NCI-H187 treated with DMSO at 0.1 percent for 48 hours (cell line): Measurements from ENCODE around the gene NBEA.

Experiments used
- DNase-seq: peaks from one replicate; lab custom pipeline; 2025; lab: John Stamatoyannopoulos, UW

The NBEA gene

DNA sequence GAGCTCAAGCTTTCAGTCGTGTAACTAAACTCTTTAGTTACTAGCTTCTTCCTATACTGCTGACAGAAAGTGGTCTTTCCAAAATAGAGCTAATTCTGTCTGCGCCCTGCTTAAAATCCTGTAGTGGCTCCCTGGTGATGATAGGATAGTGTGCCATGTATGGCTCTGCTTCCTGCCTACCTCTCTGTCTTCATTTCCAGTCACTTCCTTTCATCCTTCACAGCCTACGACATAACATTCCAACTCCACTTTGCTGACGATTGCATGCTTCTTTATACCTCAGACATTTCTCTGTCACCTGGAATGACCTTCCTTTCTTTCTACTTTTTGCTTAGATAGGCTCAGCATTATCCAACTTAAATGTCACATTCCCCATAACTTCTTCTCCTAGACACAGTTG, 343.6 kb downstream of the NBEA start:
- no peak for DNase-seq

DNA sequence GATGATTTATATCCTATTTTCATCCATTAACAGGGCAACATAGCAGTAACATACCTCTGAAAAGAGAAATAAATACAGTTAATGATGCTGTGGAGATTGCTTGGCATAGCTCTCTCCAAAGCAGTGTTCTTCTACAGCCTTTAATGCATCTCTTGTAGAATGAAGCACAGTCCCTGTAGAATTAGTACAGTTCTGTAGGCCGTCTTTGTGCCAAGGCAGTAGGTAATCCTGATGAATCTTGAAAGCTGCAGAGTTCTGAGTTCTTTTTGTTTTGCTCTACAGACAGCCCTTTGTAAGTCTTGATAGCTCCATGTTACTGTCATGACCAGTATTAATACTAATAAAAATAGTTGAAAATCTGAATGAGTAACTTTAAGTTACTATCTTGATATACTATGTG, 350.3 kb downstream of the NBEA start:
- no peak for DNase-seq

DNA sequence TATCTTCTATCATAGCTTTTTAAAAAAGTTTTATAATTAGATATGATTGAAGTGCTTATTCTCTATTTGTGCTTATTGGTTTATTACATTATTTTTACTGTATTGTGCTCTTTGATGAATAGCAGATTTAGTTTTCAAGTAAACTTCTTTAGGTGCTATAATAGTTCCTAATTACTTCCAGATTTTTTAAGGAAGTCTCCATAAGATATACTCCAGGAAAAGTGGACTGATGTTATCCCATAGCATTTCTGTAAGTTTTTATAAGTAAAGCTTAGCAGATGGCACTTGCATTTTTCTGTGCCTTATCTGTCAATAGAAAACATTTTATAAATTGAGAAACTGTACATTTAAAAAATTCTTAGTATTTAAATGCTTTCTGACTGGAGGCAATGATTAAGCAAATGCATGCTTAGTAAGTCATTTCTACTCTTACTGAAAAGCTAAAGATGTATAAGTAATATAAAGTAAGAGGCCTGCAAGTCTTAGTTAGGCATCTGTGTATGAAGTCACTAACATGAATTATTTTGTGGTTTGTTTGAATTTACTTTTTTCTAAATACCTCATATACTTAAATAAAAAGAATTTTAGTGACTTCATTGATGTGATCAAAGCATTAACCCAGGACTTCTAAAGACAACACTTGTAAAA, 351.6 kb downstream of the NBEA start:
- no peak for DNase-seq

DNA sequence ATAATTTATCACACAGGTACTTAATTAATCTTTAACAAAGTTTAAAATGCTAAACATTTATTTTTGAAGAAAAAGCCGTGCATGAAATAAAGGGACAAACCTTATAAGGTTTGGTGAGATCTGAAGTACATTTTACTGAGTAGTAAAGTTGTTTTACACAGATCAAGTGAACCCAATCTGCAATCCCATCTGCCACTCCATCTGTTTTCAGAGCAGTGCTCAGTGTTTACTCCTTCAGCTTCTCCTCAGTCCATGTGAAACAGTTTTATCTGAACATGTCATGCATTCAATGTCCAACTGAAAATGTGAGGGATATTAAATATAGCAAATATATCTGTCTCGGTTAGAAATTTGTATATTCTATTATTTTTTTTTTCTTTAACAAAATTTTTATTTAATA, 367.6 kb downstream of the NBEA start:
- no peak for DNase-seq

DNA sequence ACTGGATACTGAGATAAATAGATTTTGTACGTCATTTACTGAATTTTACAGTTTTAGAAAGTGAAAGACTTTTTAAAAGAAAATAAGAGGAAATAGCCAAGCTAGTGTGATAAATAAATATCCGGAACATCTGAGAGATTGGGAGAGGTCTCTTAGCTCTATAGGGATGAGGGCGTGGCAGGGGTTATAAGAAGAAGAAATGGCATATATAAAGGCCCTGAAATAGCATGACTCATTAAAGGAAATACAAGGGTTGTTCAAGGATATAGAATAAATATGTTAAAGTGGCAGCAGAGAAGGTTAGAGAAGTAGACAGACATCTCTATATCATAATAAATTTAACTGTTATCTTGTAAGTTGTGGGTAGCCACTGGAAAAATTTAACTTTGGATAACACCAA, 390.1 kb downstream of the NBEA start:
- DNase-seq = no peak

DNA sequence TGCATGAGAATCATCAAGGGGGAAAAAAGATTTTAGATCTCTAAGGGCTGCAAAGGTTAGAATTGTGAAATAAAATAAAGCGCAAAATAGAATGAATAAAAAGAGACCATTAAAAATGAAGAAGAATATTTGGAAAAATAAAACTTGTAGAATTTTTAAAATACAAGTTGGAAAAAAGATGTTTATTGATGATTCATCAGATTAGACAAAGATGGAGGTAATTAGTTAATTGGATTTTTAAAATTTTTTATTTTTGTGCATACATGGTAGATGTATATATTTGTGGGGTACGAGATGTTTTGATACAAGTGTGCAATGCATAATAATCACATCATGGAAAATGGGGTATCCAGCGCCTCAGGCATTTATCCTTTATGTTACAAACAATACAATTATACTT, 391.1 kb downstream of the NBEA start:
- DNase-seq = no peak

DNA sequence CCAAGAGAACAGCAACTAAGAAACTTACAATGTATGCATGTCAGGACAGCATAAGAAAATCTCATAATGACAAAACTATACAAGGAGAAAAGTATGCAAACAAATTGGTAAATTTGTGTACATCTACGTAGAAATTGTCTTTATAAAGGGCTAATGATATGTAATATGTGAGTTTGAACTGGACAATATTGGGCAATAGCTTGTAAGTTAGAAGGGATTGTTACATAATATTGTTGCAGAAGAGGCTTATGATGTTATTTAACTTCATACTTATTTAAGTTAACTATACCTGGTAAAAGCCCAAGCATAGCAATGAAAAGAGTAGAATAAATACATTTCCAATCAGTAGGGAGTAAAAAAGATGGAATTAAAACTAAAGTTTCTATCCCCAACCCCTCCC, 400.4 kb downstream of the NBEA start:
- no peak for DNase-seq

DNA sequence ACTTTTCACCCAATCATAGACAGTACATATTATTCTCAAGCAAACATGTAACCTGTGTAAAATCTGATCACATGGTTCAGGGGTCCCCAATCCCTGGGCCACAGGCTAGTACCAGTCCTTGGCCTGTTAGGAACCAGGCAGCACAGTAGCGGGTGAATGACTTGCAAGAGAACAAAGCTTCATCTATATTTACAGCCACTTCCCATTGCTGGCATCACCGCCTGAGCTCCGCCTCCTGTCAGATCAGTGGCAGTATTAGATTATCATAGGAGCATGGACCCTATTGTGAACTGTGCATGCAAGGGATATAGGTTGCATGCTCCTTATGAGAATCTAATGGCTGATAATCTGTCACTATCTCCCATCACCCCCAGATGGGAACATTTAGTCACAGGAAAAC, 401.3 kb downstream of the NBEA start:
- no peak for DNase-seq

DNA sequence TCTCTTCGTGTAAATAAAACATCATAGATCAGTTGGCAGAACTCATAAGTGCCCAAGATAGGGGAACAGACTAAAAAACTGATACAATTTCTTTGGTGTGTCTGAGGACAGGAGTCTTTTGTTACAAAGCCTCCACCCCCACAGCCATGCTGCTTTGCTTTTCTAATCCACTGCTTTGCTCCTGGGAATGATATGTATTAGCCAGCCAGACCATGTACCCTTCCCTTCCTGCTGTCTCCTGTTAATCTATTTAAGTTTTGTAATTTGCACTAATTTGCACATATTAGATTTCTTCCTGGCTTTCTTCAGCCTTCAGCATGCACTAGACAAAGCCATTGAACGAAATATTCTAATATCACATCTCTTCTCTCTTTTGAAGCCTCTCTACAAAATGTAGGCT, 403.9 kb downstream of the NBEA start:
- DNase-seq = no peak

DNA sequence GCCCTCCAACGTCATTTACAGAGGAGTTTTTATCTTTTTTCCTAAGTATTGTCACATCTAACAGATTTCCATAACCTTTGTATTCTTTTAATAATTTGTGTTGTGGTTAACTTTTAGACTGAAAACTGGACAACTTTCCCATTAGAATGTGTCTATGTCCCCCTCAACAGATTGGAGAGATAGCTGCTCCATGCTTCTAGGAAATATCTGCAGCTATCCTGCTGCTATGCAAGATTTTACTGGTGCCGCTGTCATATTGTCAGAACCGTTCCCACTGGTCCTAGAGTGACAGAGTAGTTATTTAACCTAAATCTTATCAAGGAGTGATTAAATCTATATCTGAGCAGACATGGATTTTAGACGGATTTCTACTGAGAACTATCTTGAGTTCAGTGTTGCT, 404.4 kb downstream of the NBEA start:
- DNase-seq = no peak

DNA sequence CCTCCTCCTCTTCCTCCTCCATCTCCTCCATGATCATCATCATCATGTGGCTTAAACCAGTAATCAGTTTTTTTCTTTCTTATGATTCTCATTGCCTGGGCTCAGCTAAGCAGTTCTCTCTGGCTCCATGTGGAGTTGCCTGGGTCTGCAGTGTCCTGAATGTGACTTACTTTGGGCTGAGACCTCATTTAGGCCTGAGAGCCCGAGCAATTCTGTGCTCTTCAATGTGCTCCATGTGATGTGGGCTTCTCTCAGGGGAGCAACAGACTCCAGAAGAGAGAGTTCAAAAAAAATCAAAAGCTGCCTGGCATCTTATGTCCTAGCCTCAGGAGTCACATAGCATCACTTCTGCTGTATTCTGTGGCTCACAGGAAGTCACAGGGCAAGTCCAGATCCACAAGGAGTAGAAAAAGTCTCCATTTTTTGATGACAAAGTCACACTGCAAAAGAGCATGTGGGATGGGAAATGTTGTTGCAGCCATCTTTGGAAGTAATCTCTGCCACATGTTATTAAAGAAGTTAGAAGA, 405.7 kb downstream of the NBEA start:
- no peak for DNase-seq

DNA sequence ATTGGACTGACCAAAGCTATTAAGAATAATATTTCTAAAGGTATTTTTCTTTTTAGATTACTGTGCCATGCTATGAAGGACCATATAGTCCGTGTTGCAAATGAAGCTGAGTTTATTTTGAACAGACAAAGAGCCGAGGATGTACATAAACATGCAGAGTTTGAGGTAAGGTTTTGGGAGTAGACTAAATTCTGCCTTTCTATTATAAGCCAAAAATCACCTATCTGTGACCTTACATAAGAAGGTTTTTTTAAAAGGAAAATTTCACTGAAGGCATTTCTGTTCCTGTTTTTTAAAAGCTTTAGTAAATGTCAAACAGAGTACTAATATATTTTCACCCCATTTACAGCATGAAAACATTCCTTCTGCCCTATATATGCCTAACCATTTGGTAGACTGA, 407.0 kb downstream of the NBEA start:
- no peak for DNase-seq

DNA sequence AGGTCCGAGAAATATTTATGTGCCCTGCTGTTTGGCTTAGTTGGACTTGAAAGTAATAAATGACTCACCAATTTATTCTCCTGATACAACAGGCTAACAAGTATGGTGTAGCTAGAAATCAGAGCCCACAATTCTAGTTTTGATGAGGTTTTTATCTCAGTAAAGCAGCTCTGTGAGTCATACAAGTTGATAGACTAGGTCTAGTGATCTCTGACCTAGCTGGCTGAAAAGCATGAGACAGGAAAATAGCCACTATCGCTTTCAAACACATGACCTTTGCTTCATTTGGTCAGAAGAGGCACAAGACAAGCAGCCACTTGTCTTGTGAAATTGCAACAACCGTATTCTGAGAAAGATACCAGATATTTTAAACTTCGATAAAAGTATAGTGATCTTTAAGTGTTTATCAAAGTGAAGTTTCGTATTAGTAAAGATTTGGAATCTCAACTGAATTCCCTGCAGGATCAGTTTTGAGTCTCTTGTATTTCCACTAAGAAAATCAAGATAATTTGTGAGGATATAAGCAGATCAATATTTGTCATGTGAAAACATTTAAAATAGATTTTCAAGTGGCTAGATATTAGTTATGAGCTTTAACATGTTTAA, 407.7 kb downstream of the NBEA start:
- DNase-seq = no peak

DNA sequence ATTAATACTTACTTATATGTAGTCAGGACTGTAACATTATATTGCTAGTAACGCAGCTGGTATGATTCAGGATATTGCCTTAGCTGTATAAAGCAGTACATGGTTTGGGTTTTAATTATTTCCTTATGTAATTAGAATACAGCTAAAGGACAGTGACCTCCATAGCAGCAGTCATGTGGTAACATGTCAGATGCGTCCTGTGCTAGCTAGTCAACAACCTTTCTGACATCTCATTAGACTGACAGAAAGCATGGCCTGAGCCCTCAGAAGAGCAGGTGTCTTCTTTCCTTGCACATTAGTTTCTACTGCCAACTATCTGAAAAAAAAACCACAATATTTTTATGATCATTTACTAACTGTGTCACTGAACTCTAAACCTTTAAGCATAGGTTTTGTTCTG, 412.2 kb downstream of the NBEA start:
- no peak for DNase-seq

DNA sequence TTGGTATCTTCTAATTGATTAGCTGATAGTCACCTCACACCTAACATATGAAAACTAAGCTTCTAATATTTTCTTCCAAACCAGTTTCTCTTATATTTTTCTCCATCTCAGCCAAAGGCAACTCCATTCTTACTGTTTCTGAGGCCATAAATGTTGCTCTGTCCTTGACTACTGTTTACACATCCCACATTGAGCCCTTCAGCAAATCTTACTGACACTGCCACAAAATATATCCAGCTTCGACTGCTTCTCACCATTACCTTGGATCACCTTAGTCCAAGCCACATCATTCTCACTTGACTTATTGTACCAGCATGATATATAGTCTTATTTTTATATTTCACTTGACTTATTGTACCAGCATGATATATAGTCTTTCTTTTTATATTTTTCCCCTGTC, 412.8 kb downstream of the NBEA start:
- DNase-seq = no peak

DNA sequence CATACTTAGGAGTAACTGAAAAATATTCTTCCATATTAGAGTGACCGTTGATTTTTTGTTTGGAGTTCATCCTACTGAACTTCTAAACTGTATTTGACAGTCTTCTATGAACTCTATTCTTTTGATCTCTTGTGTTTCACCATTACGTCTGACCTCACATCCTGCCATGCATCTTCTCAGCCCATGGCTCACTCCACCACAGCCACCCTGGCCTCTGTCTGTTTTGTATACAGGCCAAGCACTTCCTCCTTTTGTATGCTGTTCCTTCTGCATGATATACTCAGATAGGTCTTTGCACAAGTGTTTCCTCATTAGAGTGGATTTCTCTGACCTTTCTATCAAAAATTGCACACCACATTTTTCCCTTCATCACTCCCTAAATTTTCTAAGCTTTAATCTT, 414.5 kb downstream of the NBEA start:
- no peak for DNase-seq

DNA sequence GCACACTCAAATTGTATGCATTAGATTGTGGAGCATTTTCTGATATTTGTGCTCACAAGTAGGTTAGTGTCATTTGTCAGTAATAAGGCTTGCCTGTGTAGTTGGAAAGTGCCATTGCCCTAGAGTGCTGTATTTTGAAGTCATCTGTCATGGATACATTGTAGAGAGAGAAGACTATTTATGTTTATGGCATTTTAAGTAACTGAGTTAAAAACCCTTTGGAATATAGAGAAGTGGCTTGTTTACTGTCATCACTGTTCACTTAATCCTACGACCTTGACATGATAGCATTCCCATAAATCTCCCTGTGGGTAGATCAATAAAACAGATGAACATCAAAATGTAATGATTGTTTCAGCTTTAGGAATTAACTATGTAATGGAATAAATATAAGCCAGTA, 423.8 kb downstream of the NBEA start:
- no peak for DNase-seq

DNA sequence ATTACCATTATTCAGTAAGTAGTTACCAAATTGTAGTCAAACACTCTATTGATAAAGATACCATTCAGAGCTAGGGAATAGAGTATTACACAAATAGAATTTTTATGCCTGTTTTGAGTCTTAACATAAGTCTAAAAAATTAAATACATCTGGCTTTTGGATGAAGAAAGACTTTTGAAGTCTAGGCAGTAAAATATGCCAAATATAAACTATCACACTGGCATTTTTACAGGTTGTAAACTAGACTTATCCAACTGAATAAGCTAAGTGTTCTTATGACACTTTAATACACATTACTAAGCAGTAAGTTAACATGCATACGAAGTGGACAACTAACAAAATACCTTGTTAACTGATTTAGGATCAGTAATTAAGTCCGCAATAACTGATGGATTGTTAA, 425.5 kb downstream of the NBEA start:
- DNase-seq = no peak

DNA sequence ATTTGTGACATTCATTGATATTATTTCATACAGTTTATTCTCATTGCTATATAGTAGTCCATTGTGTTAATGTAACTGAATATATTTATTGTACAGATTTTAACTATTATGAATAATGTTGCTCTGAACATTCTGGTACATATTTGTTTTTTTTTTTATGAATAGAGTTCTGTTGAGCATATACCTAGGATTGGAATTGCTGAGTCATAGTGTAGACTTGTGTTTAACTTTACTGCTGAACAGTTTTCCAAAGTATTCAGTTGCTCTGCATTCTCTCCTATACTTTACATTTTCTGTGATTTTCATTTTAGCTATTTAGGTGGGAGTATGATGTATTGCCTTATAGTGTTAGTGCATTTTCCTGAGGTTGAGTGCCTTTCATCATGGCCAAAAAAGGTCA, 436.9 kb downstream of the NBEA start:
- no peak for DNase-seq

DNA sequence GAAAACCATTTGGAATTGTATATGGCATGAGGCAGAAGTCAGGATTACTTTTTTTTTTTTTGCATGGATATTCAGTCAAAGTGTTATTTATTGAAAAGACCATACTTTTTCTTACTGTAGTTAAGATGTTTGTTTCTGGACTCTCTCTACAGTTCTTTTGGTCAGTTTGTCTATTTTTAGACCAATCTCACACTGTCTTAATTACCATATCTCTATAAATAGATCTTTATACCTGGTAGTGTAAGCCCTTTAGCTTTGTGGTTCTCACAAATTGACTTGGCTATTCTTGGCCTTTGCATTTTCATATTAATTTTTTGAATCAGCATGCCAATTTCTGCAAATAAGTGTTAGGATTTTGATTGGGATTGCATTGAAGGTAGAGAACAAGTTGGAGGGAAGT, 437.6 kb downstream of the NBEA start:
- DNase-seq = no peak

DNA sequence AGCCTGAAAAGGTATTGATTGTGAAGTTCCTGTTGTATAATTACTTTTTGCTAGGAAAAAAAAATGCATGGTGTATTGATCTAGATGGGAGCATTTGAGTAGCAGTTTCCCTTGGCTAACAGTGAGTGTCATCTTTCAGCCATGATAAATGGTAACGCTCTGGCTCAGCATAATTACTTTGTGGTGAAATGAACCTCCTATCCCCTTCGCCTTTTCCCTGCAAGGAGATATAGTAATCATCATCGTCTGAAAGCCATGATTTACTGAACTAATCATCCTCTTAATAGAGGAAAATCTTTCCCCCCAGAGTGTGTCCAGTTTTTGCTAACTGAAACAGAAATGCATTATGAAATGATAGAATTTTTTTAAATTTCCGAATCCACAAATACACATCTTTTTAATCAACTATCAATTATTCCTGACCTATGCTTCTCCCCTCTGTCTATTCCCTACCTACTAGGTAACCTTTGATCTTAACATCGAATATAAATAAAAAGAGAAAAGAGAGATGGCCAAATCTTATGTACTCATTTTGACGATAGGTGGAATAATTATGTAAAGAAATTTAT, 445.7 kb downstream of the NBEA start:
- no peak for DNase-seq

DNA sequence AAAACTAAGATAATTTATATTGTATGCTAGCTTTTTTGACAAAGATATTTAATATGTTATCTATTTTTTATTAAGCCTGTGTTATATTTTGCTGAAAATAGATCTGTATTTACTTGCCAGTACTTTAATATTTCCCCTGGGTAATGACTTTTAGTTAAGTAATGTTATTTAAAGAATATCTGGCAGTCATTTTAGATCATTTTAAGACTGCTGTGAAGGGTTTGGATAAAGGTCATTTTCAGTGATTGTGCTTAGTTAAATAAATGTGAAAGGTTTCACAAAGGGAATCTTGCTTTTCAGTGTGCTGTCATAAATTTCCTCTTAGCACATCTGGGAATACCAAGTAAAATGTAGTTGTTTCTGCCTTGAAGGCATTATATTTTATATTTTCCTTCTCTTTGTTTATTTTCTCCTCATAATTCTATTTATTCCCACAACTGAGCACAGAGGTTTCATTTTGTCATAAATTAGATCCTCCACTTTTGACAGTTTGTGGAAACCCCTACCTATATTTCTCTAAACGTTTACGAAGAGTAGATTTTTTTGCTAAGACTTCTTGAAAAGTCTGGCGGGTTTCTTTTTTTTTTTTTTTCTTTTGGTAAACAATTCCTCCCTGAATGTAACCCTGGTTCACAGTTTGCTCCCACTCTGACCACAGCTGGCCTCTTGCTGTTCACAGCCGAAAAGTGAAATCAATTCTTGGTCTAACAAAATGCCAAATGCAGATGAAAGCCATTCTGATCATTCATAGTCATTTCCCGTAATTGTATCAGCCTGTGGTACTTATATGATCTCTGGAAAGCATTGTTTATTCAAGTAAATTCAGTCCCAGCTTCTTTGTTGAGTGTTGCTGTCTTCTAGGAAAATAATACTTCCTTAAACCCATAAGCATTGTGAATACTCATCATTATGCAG, 446.6 kb downstream of the NBEA start:
- DNase-seq = no peak

DNA sequence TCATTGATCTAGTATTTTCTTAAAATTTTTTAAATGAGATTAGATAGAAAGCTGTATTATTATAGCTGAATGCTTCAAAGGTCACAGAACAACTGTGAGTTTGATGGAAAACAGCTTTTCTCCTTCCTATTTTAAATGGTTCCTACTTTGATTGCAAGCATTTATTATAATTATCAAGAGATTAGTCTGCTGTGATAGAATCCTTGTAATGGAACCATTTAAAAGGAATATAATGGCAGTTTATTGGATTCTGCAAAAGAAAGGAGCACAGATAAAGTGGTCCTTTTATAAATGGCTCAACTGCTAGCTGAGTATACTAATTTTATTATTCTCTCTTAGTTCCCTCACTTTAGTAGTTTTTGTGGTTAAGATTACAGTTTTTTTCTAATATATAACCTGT, 447.5 kb downstream of the NBEA start:
- no peak for DNase-seq
